Right renal cortex interstitium (tissue), 3 donors: Measurements from ENCODE around the gene FNBP1L. TPM values are rescaled to one million over a fixed set of nuclear protein-coding genes. Genes with fewer than 3 reads are reported as not detected.

Source experiments
- DNase-seq, 3 donors: peaks; one replicate each; pipeline ENCODE4 v3.0.0-alpha.2; 2013; ENCODE audit warnings: low read depth in 3 of 3, low spot score in 2 of 3
- polyA plus RNA-seq, 3 donors: library from polyadenylated mRNA; unstranded; fragments of 120-200 nt; gene quantifications; one replicate each; pipeline ENCODE4 v1.2.1, GENCODE V29; 2013; ENCODE audit not compliant: insufficient read length in 3 of 3

FNBP1L gene
- polyA plus RNA-seq, 3 donors: 113 to 123 (median 118) TPM

DNA sequence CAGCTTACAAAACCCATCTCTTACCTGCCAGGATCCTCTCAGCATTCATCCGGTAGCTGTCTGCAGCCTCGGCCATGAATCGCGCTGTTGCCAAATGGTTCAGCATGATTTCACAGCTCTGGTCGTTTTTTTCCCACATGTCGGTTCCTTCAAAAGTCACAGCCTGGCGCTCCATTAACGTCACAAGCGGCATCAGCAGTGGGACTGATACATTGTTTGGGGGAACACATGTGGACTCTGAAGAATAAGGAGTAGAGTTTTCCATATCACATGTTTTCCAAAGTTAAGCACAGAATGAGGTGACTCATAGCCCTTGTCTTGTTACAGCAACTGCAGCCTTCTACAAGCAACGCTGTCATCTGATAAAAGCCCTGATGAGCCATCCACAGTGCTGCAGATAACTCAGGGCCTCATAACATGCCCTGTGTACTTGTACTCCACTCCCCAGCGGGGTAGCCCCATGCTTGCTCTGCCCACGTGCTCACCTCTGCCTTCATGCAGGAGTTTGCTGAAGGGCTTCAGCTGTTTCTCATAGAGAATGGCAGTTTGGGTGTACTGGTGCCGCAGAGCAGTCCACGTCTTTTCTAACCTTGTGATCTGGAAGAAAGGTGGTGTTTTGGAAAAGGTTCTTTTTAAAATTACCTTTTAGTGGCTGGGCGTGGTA is 119.5 kb downstream of the FNBP1L start:
- no peak for DNase-seq

DNA sequence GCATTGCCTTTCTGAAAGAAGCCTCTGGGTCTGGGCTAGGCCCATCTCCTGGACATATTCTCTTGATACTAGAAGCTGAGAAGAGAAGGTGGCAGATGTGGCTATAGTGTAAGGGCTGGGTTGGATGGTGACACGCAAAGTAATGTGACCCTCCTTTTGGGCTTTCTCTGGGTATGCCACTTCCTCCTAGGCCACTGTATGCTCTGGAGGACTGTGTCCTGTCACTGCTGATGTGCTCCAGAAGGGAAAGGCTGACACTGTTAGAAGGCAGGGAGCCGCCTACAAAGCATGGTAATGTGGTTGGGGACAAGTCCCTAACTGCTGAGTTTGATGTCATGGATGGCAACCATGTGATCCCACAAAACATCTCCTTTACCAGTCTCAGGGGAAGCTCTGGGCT is 121.6 kb downstream of the FNBP1L start:
- no peak for DNase-seq

DNA sequence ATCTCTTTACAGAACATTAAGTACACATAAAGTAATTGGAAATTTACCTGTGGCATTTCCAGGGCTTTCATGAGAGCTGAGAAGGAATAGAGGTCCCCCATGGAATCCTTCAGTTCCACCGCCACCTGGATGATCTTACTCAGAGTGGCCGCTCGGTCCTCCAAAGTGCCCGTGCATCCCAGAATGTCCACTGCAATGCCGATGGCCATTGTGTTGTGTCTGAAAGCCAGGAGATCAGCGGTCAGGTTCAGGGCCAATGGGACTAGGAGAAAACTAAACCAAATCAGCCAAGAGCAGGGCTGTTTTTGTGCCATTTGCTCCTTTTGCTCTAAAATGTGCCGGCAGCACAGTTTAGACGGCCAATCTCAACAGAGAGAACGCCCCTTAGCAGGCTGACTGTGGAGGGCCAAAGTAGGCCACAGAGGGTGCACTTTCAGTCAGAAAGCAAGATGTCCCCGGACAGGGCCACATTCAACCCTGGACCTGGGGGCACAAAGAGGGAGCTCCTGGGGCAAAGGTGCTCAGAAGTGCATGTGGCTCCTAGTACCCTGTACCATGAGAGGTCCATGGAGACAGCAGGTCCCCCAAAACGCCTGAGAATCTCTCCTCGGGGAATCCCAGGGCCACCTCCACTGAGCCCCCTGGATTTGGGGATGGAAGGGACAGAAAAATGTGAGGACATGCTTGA is 123.8 kb downstream of the FNBP1L start:
- DNase-seq: no peak

- DNase-seq: no peak
Observed at GRCh38 chr1:93573940-93574469, 126.1 kb downstream of the FNBP1L start.

DNA sequence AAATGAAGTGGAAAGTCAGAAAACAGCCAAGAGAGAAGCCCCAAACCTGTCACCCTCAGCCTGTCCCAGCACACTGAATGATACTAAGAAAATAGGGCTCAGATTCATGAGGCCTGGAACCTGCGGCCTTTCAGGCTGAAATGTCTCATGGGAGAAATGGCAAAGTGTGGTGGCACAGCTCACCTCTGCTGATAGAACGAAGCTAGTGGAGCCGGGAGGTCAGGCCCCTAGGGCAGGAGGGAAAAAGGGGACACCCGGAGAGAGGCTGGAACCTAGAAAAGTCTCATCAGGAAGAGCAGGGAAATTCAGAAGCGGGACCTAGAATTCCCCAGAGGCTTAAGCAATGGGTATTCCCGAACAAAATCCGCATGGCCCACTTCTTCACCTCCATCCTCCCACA is 126.6 kb downstream of the FNBP1L start:
- DNase-seq: no peak

GRCh38 chr1:93574991-93575390 is 127.1 kb downstream of the FNBP1L start:
- DNase-seq: no peak

DNA sequence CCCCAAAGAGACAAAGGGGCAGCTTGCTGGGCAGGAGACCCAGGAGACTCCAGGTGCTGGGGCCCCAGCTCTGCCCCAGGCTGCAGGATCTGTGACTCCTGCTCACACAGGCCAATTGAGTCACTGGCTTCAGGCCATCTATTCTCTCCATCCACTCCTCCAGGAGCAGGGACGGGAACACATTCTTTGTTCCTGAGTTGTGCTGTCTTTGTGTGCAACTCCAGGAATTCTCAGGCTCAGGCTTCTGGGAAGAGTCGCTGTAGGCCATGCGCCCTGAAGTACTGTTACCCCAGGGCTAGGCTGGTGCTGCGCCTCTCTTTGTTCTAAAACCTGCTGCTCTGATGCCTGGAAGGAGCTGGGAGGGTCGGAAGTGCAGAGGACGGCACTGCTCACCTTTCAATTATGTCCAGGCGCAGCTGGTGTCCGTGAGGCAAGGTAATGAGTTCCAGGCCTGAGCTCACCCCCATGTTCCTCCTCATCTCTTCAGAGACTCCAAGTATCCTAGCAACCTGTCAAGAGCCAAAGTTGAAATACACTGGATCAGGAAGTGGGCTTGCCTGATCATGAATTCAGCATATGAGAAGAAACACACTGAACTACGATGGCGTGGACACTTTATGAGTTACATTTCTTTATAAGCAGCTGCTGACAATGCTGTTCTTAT is 127.8 kb downstream of the FNBP1L start:
- no peak for DNase-seq

DNA sequence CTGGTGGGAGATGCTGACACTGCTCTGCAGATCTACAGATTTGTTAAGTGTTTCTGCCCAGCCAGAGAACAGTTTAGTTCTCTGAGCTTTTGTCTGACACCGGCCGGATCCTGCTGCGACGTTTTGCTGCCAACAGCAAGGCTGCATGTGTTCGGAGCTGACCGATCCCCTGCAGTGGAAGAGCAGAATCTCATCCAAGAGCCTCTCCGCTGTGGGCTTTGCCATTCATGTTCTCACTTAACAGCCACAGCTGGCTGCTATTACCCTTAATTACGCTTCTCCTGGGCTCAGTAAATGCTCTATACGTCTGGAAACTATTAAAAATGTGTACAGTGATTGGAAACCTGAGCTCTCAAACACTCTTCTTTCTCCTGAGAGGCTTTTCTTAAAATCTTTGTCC is 128.4 kb downstream of the FNBP1L start:
- no peak for DNase-seq

DNA sequence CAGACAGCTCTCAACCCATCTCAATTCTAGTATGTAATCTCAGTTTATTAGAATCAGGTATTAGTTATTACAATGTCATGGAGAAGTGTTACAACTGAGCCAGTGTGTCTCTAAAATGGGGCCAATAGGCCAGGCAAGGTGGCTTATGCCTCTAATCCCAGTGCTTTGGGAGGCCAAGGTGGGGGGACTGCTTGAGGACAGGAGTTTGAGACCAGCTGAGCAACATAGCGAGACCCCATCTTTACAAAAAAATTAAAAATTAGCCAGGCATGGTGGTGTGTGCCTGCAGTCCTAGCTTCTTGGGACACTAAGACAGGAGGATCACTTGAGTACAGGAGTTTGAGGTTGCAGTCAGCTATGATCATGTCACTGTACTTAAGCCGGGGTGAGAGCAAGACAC is 128.8 kb downstream of the FNBP1L start:
- DNase-seq: no peak

DNA sequence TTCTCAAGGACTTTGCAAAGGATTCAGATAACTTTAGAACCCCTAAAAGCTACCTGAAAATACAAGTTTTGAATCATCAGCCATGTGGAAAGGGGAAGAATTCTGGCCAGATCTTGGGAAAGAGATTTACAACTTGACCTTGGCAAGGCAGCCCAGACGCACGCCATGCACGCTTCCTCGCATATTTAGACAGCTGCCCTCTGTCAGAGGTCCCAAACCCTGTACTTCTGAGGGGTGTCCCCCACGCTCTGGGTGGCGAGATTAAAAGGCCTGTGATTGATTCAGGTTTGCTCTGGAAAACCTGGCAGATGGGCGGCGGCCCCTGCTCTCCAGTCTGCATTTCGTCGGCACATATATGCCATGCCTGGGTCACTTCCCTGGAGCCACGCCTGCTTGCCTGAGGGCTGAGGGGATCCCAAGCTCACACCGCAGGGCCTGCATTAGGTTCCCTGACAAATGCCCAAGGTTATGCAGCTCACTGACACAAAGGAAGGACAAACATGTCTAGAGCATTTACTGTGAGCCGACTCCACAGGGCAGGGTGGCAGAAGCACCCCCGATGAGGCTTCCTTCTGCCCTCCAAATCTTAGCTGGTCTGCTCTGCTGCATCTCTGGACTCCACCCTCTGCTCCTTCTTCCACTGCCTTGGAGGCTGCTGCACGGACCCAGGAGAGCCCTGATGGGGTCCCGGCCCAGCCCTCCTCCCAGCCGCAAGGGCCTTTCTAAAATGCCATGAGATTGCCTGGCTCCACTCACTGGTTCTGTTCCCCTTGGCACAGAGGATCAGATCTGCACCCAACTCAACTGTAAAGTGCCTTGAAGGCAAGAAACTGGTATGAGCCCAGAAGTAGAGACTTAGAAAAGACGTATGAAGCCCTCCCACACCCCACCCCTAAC is 129.9 kb downstream of the FNBP1L start:
- DNase-seq: no peak

DNA sequence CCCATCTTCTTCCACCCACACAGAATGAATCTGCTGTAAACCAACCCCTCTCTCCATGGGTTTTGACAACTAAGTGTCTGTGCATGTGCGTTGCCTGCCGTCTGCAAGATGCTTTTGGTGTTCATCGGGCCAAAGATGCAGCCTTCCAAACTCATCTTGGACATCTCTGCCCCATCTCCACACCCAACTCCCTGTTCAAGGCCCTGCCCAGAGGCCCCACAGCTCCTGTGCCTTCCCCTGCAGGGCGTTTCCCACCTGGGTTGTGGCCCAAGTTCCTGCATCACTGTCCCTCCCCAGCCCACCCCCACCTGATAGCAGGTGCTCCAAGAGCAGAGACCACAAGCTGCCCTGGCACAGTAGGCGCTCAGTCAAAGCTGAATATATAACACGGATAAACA is 130.5 kb downstream of the FNBP1L start:
- DNase-seq: no peak

DNA sequence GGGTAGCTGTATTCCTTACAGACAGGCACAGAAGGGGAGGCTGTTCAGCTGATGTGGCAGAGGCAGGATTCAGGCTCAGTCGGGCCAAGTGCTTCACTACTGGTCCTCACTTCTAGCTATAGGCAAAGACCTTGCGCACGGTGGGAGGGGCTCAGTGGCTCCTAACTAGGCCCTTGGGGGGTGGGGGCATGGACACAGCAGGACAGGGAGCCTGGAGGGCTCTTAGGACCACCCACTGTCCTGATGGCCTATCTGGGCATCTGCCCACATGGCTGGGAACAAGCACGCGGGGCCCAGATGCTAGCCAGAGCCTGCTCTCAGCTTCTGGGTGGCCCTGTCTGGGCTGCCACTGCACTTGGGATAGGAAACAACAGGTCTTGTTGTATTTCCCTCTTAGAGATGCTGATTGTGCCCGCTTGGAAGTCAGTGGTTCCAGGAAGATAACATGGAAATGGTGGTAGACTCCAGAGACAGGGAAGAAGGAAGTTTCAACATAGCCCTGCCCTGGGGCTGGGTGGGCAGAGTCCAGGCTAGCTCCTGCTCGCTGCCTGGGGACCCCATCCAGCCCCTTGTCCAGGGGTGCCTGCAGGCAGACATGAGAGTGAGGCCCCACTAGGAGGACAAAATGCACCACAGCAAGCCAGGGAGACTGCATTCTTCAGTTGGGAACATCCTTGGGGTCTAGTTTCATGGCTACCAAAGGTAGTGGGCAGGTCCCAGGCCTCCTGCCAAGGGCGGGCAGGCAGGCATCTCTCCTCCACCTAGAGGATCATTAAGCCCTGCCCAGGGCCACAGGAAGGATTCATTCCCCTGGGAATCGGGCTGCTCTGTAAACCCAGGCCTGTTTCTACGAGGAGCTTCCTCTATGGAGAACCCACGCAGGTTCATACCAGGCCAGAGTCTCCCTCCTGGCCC is 131.2 kb downstream of the FNBP1L start:
- no peak for DNase-seq

- DNase-seq: no peak
Observed at GRCh38 chr1:93579891-93580290, 132.0 kb downstream of the FNBP1L start.

GRCh38 chr1:93581917-93582850 is 134.3 kb downstream of the FNBP1L start:
- DNase-seq: no peak

DNA sequence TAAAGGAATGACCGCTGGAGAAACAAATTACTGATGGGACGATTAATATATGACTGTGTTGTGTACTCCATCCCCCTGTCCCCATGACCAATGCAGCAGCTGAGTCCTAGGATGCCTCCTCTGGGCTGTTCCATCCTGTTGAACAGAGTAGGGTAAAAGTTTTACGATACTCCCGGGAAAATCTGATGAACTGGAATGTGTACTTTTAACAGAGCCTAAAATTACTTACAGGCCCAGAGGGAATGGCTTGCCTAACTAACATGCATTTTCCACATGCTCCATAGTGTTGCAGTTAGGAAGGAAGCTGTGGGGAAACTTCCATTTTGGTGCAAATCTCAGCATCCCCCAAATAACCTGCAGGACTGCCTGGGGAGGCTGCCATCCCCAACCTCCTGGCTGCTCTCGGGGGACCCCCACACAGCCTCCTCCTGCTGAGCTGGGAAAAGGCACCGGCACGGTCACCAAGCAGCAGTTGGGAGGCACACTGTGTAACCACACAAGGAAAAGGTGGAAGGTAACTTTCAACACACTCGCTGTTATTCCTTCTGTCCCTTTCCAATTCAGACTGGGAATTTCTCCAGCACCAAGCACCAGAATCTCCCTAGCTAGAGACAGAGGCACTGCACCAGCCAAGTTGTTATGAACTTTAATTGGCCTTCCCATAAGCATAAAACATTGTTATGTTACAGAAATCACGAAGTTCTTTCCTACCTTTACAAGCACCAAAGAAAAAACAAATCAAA is 136.5 kb downstream of the FNBP1L start:
- DNase-seq: no peak

DNA sequence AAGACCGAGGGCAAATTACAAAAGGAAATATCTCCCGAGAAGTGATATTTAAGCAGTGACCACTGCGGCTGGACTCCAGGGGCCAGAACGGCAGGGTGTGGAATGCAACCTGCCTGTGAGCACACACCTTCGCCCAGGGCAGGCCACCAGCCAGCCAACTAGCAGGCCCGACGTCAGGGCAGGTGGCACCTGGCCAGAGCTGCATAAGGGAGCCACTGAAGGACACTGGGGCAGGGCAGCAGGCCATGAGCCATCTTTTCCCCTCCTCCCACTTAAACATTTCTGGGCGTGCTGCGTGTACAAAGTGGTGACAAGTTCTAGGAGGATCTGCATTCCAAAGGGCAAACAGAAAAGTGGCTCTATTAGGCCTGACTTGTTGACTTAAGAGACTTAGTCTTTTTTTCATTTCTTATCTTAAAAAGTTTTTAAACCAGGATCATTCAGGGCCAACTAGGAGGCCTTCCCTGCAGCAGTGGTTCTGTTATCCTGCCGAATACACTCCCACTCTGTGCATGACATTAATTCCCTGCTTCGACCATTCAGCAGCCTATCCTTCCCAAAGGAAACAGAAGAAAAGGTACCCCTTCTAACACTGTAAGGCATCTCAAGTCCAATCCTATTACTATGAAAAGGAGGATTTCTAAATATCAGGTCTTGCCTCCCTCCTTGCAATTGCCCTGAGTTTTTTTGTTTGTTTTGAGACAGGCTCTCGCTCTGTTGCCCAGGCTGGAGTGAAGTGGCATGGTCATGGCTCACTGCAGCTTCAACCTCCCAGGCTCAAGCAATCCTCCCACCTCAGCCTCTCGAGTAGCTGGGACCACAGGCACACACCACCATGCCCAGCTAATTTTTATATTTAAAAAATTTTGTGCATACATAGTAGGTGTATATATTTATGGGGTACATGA is 137.4 kb downstream of the FNBP1L start:
- no peak for DNase-seq

DNA sequence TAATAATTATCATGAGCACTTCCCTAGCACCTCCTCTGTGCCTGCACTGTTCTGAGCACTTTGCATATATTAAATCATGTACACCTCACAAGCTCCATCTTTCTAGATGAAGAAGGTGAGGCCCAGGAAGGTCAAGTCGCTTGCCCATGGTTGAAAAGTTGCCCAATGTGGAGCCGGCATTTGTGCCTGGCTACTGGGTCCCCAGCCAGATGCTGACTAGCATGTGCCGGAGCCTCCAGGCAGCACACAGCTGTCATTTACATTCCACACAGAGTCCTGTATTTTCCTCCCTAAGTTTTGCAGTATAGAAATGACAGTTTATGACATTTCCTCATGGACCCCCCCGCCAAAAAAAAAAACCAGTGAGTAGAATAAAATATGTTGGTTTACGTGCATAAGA is 139.4 kb downstream of the FNBP1L start:
- DNase-seq: no peak
